SIG-M5 treated with dmso at 0.1 percent for 504 hours (cell line): ENCODE results near the gene SHISA8.
A peak's percentile ranks its signal among the peaks of the same experiment; 100 is the strongest.
"Not testable (repeated sequence)": the region's sequence is repeated elsewhere in the genome, so short reads cannot be mapped to it uniquely, and the experiment has no call there.

Source experiments
- DNase-seq: peaks from one replicate; lab custom pipeline; 2025; ENCODE audit not compliant: unreplicated experiment; lab: John Stamatoyannopoulos, UW

SHISA8 gene

DNA sequence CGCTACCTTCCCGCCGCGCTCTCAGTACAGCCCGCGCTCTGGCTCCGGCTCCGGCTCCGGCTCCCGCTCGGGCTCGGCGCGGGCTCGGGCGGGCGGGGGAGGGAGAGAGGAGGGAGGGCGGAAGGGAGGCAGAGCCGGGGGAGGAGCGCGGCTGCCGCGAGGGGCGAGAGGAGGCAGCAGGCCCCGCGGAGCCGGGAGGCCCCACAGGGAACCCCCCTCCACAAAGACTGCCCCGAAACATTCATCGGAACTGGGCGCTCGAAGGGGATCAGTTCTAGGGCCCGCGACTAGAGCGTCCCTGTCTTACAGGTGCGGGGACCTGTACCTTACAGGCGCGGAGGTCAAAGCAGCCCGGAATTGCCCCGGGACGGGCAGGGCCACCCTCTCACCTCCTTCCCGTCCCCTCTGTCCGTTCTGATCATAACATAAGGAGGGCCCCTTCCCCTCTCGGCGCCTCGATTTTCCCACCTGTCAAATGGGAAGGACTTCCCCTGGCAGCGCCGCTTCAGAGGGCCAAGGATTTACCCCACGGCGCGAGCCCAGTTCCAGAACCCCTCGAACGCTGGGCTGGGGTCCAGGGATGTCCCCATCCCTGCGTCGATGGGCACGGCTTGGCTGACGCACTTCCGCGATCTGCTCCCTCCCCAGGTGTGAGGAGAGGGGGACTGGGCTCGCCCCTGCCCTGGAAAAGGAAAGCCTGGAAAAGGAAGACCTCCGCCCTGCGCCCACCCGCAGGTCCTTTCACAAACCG, at the start of gene SHISA8:
Gene SHISA8 (minus strand): TSS at position 40 of the 751 bp plus-strand sequence. CDS start 407 bp downstream, outside the sequence.
- no peak for DNase-seq

DNA sequence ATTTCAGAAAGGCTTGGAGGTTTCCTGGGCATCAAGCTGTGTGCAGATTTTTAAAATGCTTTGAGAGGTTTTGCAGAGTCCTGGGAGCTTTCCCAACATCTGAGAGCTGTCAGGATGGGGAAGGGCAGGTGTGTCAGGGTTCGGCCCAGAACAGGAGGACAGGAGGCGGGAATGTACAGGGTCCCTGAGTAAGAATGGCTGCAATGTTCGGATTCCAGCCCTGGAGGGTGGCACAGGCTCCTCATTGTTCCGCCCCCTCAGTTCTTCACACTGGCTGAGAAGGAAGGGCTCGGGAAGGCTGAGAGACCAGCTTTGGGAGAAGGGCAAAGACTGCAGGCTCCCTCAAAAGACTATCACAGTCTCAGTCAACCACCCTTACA, 49.2 kb upstream of the SHISA8 start:
- DNase-seq = no peak

- no peak for DNase-seq
Measured at GRCh38 chr22:41963453-41964111, 48.7 kb upstream of the SHISA8 start.

DNA sequence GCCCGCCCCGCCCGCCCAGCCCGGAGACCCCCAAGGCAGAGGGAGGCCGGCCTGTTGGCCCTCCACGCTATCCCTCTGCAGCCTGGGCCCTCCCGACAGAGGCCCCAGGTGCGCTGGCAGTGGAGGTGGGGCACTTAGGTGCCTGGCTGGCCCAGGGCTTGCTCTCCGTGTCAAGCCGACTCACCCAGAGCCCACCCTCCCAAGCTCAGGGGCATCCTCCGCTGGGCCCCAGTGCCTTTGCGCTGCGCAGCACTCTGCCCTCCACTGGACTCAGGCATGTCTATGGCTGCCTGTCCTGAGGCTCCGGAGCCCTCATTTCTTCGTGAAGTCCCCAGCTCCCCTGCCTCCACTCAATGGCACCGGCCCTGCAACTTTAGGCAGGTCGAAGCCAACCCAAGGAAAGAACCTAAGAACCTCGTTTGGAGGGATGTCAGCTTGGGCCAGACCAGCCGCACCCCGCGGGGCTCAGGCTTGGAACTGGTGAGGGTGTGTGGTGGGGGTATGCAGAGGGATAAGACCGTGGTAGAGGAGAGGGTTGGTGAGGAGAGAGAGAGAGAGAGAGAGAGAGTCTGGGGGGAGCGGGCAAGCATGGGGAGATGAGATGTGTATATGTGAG, 43.2 kb upstream of the SHISA8 start:
- no peak for DNase-seq

GRCh38 chr22:41952713-41953112, 37.8 kb upstream of the SHISA8 start:
- DNase-seq = no peak

- DNase-seq = no peak
Measured at GRCh38 chr22:41951898-41952474, 37.1 kb upstream of the SHISA8 start, which contains the start of gene SMIM45. TSS of gene SMIM45 (plus strand) at chr22:41952150.

DNA sequence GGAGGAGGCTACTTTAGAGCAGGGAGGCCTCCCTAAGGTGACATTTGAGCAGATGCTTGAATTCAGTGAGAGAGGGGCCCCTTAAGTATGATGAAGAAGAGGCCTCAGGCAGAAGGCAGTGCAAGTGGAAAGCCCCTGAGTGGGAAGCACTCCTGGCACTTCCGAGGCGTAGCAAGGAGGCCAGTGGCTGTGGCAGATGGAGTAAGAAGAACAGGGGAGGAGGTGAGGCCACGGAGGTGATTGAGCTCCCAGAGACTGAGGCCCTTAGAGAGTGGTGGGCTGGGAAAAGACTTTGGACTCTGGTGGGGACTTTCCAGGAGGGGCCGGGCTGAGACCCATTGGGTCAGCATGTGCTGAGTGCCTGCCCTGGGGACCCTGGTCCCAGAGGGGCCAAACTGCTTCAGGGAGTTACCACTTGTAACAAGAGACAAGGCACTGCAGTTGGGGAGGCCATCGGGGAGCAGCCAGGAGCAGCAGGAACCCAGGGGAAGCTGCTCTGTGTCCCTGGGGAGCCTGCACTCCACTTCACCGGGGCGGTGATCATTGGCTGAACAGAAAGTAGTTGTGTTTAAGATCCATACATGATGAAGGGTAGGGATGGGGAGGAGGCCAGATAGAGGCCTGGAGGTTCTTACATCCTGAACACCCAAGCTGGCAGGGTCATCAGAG, 34.6 kb upstream of the SHISA8 start:
- DNase-seq = no peak

DNA sequence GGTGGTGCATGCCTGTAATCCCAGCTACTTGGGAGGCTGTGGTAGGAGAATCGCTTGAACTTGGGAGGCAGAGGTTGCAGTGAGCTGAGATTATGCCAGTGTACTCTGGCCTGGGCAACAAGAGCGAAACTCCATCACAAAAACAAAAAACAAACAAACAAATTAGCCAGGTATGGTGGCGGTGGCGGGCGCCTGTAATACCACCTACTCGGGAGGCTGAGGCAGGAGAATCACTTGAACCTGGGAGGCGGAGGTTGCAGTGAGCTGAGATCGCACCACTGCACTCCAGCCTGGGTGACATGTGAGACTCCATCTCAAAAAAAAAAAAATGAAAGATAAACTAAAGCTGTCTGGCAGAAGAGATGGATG, 34.0 kb upstream of the SHISA8 start:
- not testable (repeated sequence) for DNase-seq

GRCh38 chr22:41948142-41948541, 33.3 kb upstream of the SHISA8 start:
- DNase-seq = no peak

DNA sequence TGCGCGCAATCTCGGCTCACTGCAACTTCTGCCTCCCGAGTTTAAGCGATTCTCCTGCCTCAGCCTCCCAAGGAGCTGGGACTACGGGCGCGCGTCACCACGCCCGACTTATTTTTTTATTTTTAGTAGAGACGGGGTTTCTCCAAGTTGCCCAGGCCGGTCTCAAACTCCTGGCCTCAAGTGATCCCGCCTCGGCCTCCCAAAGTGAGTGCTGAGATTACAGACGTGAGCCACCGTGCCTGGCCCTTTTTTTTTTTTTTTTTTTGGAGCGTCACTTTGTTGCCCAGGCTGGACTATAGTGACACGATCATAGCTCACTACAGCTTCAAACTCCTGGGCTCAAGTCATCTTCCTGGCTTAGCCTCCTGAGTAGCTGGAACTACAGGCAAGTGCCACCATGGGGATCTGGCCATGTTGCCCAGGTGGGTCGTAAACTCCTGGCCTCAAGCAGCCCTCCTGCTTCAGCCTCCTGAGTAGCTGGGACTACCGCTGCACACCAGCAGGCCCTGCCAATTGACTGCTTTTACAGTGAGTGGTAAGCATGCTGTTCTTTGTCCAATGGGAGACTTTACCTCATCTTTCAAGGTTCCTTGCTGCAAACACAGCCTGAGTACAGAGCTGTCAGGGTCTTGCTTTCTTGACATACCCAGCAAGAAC, 32.7 kb upstream of the SHISA8 start:
- DNase-seq = no peak

- DNase-seq = peak; percentile 93
Measured at GRCh38 chr22:41946629-41947423, 32.0 kb upstream of the SHISA8 start, which contains the start of gene CENPM. TSS of gene CENPM (minus strand) at chr22:41947152. CDS start at chr22:41947076, 76 bp downstream.

DNA sequence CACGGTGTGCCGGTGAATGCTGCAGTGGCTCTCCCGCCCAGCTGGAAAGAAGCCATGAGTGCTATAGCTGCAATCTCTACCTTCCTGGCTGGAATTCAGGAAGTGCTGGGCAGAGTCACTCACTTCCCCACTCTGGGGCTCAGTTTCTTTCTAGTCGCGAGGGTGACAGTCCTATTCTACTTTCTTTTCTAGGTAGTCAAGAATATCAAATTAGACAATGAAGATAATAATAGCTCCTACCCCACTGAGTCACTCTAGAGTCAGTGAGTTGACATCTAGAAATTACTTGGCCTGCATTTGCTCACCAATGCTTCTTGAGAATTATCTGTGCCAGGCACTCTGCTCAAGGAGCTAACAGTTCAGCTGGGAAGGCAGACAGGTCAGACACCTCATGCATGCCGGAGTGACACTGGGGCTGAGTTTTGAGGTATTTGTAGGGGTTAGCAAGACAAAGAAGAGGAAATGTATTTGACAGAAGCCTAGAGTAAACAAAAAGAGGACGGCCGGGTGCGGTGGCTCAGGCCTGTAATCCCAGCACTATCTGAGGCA, 28.9 kb upstream of the SHISA8 start:
- no peak for DNase-seq

DNA sequence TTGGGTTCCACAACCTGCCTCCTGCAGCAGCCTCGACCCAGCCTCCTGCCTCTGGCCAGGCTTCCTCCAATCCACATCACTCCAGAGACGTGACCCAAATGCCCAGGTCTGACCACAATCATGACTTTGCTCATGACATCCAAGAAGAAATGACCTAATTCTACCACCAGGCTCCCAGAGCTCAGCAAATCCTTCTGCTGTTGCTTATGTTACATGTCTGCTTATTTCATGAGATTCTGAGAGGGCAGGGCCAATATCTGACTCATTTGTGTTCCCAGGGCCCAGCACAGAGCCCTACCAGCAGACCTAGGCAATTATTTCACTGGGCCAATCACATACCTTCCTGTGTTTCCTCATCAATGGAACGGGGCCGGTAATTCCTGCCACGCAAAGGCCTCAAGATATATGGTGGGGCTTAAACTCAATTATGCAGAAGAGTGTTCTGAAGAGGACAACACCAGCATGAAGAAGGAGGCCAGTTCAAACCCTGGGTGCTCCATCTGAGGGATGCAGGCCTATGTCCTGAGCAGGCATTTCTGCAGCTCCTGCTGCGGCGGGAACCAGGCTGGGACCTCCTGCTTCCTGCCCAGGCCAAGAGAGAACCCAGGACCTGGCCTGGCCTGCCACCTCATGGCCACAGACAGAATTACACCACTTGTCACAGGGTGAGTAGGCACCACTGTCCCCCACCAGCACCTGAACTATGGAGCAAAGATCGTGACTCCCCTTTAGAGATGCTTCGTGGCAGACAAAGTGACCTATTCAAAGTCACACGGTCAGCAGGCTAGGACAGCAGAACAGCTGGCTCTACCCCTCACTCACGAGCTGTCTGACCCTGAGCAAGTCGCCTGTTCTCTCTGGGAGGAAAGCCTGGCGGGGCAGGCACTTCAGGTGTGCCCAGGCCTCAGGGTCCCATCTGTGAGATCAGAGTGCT, 26.2 kb upstream of the SHISA8 start:
- DNase-seq = peak; percentile 60

GRCh38 chr22:41939981-41940831, 25.3 kb upstream of the SHISA8 start:
- no peak for DNase-seq

- DNase-seq = no peak
Measured at GRCh38 chr22:41936894-41937169, 22.0 kb upstream of the SHISA8 start.

DNA sequence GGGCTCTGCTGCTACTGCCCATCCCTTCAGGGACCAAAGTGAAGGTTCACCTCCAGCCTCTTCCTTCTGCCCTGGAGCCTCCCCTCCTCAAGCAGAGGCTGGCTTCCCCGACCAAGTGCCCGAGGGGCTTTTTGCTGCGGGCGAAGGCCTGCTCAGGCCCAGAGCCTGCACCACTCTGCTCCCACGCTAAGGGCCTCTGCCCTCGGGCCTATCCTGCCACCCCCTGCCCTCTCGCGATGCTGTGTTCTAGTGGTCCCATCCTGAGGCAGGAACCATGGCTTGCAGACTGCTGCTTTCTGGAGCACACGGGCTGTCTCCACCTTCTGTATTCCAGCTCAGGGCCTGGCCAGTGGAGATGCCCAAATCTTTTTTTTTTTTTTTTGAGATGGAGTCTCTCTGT, 20.6 kb upstream of the SHISA8 start:
- no peak for DNase-seq

DNA sequence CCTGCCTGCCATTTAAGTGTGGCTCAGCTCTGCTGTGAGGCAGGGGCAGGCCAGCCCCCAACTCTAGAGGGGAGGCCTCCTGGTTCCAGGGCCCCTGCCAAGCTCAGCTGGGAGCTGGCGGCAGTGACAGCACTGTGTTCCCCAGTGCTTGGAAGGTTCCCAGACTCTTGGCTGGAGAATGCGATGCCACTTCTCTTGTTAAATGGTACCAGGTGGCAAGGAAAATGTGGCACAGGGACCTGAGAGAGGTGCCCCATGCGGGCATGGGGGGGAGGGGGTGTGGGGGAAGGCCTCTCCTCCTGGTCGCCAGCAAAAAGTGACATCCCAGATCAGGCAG, 20.1 kb upstream of the SHISA8 start:
- no peak for DNase-seq
